Pons (tissue), 1 donor: ENCODE measurements around the gene LLGL1.

Experiments used
- DNase-seq: peaks from one replicate; pipeline ENCODE4 v3.0.0-alpha.2; 2016; ENCODE audit warnings: low spot score

LLGL1 gene

GRCh38 chr17:18253187-18253884, 27.9 kb downstream of the LLGL1 start:
- DNase-seq: no peak

GRCh38 chr17:18253947-18254821, 28.7 kb downstream of the LLGL1 start:
- no peak for DNase-seq

GRCh38 chr17:18254888-18255649, 29.6 kb downstream of the LLGL1 start:
- DNase-seq: no peak

GRCh38 chr17:18256351-18256750, 30.9 kb downstream of the LLGL1 start:
- no peak for DNase-seq

- no peak for DNase-seq
These were observed 31.3 kb downstream of the LLGL1 start for GRCh38 chr17:18256776-18257175.

GRCh38 chr17:18257268-18257981, 32.0 kb downstream of the LLGL1 start:
- no peak for DNase-seq

DNA sequence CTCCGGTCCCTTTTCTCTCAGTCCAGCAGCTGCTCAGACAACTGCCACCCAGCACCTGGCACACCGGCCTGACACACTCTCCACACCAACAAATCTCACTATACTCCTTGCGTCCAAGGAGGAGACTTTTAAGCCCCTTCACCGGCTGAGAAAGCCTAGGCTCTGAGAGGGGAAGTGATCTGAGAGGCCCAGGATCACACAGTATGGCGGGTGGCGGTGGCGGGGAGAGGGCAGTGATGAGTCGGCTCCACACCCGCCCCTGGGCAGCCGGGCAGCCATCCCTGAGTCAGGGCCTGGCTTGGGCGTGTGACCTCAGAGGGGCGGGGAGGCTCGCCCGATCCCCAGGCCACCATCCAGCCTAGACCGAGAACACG, 32.5 kb downstream of the LLGL1 start:
- DNase-seq: peak; percentile 64

- peak; percentile 55 for DNase-seq
These were observed 33.1 kb downstream of the LLGL1 start, which contains the start of gene FLII for GRCh38 chr17:18258356-18259038. Gene FLII, minus strand, starts transcription at chr17:18258738. Its CDS starts 48 bp downstream, at chr17:18258690.

DNA sequence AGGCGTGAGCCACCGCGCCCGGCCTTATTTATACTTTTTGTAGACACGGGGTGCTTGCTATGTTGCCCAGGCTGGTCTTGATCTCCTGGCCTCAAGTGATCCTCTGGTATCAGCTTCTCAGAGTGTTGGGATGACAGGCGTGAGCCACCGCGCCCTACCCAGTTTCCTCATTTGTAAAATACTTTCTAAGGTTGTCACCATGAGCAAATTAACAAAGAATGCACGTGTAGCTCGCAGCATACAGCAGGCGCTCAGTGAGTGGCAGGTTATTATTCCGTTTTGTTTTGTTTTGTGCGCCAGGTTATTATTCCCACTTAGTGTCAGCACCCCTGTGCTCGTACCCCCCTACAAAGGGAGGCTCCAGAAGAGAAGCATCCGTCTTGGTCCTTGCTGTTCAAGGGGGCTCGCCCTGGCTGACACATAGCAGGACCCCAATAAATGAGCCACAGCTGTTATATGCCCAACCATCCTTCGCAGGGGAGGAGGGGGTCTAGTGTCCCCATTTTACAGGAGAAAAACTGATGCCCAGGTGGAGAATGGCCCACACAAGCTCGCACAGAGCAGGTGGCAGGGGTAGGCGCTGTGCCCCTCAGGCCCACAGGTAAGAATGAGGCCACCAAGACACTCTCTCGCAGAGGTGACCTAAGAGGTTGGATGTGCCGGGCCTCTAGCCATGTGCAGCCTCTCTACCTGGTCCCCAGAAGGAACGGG, 34.3 kb downstream of the LLGL1 start:
- no peak for DNase-seq

DNA sequence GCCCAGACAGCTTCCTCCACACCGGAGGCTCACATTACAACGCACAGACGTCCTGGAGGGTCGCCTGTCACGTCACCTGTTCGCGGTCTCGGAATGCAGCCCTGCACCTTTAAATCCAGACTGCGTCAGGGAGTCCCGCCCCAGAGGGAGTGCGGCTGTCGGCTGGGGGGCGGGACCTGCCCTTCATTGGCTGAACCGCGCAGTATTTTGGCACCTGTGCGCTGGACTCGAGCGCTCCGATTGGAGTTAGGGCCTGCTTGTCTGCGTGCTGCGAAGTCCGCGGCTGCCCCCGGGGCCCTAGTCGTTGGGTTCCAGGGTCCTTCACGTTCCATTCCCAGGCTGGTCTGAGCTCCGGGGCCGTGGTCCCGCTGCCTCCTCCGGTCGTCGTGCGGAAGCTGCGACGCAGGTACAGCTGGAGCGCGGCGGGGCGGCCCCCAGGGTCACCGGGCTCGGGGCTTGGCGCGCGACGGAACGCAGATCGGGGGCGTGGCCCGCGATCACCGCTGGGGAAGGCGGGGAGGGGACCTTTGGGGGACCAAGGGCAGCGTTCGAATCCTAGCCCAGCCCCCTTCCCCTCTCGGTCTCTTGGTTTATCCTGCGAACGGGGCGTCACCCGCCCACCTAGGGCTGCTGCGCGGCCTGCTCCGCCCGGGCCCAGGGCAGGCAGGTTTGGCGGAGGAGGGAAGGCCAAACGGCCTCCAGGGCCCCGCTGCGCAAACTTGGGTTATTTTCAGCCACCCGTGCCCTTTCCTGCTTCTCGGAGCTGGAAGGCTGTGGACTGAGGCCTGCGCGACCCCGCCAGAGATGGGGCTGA, 35.1 kb downstream of the LLGL1 start, which contains the start of gene MIEF2:
Gene MIEF2, plus strand, starts transcription at position 331 of the 814 bp plus-strand sequence. CDS start 2,059 bp downstream, outside the sequence.
- DNase-seq: peak; percentile 92

GRCh38 chr17:18261146-18261515, 35.7 kb downstream of the LLGL1 start:
- DNase-seq: no peak

- no peak for DNase-seq
These were observed 36.2 kb downstream of the LLGL1 start for GRCh38 chr17:18261659-18262058.

DNA sequence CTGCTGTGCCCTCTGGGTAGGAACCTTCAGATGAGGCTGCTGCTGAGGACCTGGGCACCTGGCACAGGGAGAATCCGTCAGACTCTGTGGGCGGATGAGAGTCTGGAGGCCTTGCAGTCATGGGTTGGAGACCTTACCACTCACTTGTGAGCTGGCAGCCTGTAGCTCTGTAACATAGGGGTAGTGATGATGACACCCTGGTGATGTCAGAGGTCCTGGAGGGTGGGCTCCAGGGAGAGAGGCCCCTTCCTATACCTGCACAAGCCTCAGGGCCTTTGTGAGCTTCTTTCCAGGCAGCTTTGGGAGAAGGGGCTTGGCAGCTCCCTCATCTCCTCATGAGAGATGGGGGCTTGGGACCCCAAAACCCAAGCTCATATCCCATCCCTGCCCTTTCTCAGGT, 36.7 kb downstream of the LLGL1 start:
- no peak for DNase-seq

DNA sequence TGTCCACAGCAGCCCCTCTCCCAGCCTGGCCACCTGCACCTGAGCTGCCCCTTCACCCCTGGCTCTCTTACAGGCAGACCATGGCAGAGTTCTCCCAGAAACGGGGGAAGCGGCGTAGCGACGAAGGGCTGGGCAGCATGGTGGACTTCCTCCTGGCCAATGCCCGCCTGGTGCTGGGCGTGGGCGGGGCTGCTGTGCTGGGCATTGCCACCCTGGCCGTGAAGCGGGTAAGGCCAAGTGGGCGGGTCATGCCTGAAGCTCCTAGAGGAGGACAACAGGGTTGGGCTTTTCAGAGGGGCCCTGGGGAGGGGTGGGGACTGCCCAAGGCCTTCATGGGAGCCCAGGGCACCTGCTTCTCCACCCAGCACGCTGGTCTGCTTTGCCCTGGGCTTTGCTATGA, 37.2 kb downstream of the LLGL1 start:
- DNase-seq: no peak

- DNase-seq: no peak
These were observed 38.6 kb downstream of the LLGL1 start for GRCh38 chr17:18263885-18264682.

- DNase-seq: no peak
These were observed 41.9 kb downstream of the LLGL1 start for GRCh38 chr17:18267366-18267765.

DNA sequence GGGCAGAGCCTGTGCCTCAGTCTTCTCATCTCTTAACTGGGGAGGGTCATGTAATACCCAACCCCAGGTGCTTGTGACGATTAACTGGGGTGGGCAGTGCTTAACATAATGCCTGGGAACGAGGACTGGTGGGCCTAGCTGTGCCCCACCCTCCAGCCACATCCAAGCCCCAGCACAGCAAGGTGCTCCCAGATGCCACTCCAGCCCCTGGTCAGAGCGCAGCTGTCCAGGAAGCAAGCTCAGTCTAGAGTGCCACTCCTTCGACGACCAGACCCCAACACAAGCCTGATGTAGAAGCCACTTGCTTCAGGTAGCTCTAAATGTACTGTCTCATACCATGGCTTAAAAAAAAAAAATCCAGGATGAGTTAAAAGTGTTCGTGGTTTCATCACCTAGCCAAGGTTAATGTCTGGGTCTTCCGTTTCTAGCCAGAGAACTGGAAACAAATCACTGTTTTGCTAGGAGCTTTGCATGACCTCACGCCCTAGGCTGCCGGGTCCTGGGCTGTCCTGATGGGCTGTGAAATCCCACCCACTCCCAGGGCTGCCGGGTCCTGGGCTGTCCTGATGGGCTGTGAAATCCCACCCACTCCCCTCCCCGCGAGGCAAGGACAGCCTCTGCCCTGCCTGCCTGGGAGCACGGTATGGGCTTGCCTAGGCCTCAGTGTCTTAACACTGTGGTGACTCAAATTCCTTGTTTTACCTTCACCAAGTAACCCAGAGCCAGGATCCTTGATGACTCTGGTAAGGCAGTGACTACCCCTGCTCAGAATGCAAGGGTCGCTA, 42.7 kb downstream of the LLGL1 start:
- no peak for DNase-seq
